SJCRH30 (cell line): ENCODE results near the gene KIF13A. TPM values are rescaled to one million over a fixed set of nuclear protein-coding genes. Genes with fewer than 3 reads are reported as not detected.
A peak's percentile ranks its signal among the peaks of the same experiment; 100 is the strongest.
"Not testable (repeated sequence)": the region's sequence is repeated elsewhere in the genome, so short reads cannot be mapped to it uniquely, and the experiment has no call there.

Experiments used
- DNase-seq, 2 experiments: peaks; one replicate each; pipeline ENCODE4 v3.0.0-alpha.2; 2015 to 2020
- H3K27ac ChIP-seq: fragments of 250-450 bp; sonication (Bioruptor Pico); 2 replicates; pipeline ENCODE4 v1.5.1; 2020; ENCODE audit warnings: mild to moderate bottlenecking, moderate library complexity
- H3K27me3 ChIP-seq: fragments of 250-450 bp; sonication (Bioruptor Pico); 2 replicates; pipeline ENCODE4 v1.5.1; 2020; ENCODE audit warnings: mild to moderate bottlenecking, moderate library complexity
- H3K36me3 ChIP-seq: fragments of 250-450 bp; sonication (Bioruptor Pico); 2 replicates; pipeline ENCODE4 v1.5.1; 2020; ENCODE audit warnings: mild to moderate bottlenecking, moderate library complexity
- H3K4me1 ChIP-seq: fragments of 250-450 bp; sonication (Bioruptor Pico); 2 replicates; pipeline ENCODE4 v1.5.1; 2020; ENCODE audit warnings: mild to moderate bottlenecking, moderate library complexity
- H3K4me3 ChIP-seq: fragments of 250-450 bp; sonication (Bioruptor Pico); 2 replicates; pipeline ENCODE4 v1.5.1; 2020; ENCODE audit warnings: mild to moderate bottlenecking, moderate library complexity
- H3K9me3 ChIP-seq: fragments of 250-450 bp; sonication (Bioruptor Pico); replicated peaks from 2 replicates; pipeline ENCODE4 v1.5.1; 2020; ENCODE audit warnings: mild to moderate bottlenecking, moderate library complexity
- total RNA-seq: library from RNA; depleted of rRNA; stranded (reverse); fragments of >200 nt; shearing (Covaris generic); gene quantifications from 2 replicates; pipeline ENCODE4 v1.2.3, GENCODE V29; 2014

KIF13A gene
- total RNA-seq, 1 experiment from 2014 or later = 13.3 TPM

GRCh38 chr6:17740559-17741220, 246.7 kb downstream of the KIF13A start:
- Histone ChIP-seq H3K36me3 (no peaks in the 10 kb centered on the region), H3K4me3 (no peak overlapping the region), H3K27ac (no peak overlapping the region), H3K9me3 (no peaks in the 10 kb centered on the region; the same call in 1 of the 2 replicates), H3K27me3 (no peaks in the 10 kb centered on the region), H3K4me1 (peaks cover 11% of the 10 kb centered on the region)
- peak; percentile 75 to 82 for DNase-seq

GRCh38 chr6:17737704-17738252, 249.7 kb downstream of the KIF13A start:
- H3K36me3 ChIP-seq = no peaks in the 10 kb centered on the region
- H3K4me1 ChIP-seq = peaks cover 11% of the 10 kb centered on the region
- no peak overlapping the region for H3K4me3 ChIP-seq
- H3K9me3 ChIP-seq = no peaks in the 10 kb centered on the region; the same call in 1 of the 2 replicates
- H3K27me3 ChIP-seq = no peaks in the 10 kb centered on the region
- DNase-seq = no peak
- no peak overlapping the region for H3K27ac ChIP-seq

GRCh38 chr6:17735311-17735710, 252.1 kb downstream of the KIF13A start:
- H3K27me3 ChIP-seq, H3K4me1 ChIP-seq, H3K27ac ChIP-seq, H3K9me3 ChIP-seq, H3K4me3 ChIP-seq, H3K36me3 ChIP-seq, DNase-seq: not testable (repeated sequence)

DNA sequence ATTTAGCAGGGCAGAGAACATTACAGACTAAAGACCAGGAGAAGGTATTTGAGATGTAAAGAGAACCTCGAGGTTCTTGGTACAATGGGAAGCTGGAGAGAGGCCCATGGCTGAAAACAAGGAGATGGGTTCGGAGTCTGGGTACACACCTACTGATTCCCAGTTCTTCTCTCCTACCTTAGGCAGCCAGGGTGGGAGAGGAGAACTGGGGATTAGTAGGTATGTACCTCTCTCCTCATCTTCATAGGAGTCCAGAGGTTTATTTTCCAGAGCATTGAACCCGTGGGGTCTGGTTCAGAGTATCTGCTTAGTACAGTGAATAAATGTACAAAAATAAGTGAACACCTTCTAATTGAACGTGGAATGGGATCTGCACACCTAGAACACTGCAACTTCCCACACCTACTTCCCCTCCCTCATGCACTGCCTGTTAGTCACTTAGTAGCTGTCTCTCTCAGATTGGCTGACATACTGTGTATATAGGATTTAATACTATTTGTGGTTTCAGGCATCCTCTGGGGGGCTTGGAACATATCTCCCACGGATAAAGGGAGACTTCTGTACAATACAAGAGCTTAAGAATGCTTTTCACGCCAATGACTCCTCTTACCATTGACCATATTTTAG, 257.2 kb downstream of the KIF13A start:
- Histone ChIP-seq H3K4me3 (no peak overlapping the region), H3K4me1 (no peaks in the 10 kb centered on the region), H3K36me3 (no peaks in the 10 kb centered on the region), H3K9me3 (no peaks in the 10 kb centered on the region), H3K27me3 (no peaks in the 10 kb centered on the region), H3K27ac (no peak overlapping the region)
- DNase-seq = no peak

DNA sequence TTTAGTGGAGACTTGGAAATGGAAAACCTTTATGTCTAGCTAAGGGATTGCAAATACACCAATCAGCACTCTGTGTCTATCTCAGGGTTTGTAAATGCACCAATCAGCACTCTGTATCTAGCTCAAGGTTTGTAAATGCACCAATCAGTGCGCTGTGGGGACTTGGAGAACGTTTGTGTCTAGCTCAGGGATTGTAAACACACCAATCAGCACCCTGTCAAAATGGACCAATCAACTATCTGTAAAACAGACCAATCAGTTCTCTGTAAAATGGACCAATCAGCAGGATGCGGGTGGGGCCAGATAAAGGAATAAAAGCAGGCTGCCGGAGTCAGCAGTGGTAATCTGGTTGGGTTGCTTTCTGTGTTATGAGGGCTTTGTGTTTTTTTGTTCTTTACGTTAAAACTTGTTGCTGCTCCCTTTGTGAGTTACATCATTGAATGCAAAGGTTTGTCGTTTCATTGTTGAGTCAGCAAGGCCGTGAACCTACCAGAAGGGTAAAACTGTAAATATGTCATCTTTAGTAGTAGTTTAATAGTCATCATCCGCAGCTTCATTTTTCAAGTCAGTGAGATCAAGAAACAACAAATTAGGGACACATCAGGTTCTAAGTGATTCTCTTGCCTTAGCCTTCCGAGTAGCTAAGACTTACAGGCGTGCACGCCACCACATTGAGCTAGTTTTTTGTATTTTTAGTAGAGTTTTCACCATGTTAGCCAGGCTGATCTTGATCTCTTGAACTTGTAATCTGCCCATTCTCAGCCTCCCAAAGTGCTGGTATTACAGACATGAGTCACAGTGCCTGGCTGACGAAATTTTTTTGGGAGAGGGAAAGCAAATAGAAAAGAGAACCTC, 258.0 kb downstream of the KIF13A start:
- Histone ChIP-seq H3K27ac (no peak overlapping the region), H3K27me3 (no peaks in the 10 kb centered on the region)

GRCh38 chr6:17728551-17729222, 258.7 kb downstream of the KIF13A start:
- DNase-seq = no peak
- Histone ChIP-seq H3K36me3 (no peaks in the 10 kb centered on the region), H3K4me1 (no peaks in the 10 kb centered on the region), H3K27me3 (no peaks in the 10 kb centered on the region), H3K27ac (no peak overlapping the region), H3K4me3 (no peak overlapping the region), H3K9me3 (no peaks in the 10 kb centered on the region)

More for the DNA sequence above, 258.0 kb downstream of the KIF13A start:
- Histone ChIP-seq H3K36me3 (no peaks in the 10 kb centered on the region), H3K9me3 (no peaks in the 10 kb centered on the region), H3K4me3 (no peak overlapping the region), H3K4me1 (no peaks in the 10 kb centered on the region)
- no peak for DNase-seq

DNA sequence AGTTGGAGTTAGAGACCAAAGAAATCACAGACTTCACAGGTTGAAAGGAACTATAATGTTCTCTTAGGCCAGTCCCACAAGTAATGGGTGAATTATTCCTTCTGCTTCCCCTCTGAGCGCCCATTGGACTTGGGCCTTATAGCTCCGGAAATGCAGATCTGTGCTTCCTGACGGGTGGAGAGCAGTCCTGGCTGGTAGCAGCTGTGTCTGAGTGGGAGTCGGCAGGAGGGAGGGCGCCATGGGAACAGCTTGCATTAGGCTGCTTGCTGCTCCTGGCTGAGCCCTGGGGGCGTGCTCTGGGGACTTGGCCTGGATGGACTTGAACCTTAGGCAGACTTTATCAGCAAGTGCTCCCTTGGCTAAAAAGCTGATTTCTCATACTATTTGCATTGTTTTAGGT, 262.4 kb downstream of the KIF13A start:
- peak; percentile 77 to 82 for DNase-seq
- Histone ChIP-seq H3K4me1 (no peaks in the 10 kb centered on the region), H3K36me3 (no peaks in the 10 kb centered on the region), H3K27me3 (no peaks in the 10 kb centered on the region), H3K27ac (peak overlapping the region; percentile 8; the same call in 1 of the 2 replicates), H3K4me3 (no peak overlapping the region), H3K9me3 (no peaks in the 10 kb centered on the region)

GRCh38 chr6:17724341-17724740, 263.1 kb downstream of the KIF13A start:
- Histone ChIP-seq H3K27ac (no peak overlapping the region), H3K27me3 (no peaks in the 10 kb centered on the region), H3K9me3 (no peaks in the 10 kb centered on the region), H3K4me1 (no peaks in the 10 kb centered on the region), H3K36me3 (no peaks in the 10 kb centered on the region), H3K4me3 (no peak overlapping the region)
- no peak for DNase-seq

DNA sequence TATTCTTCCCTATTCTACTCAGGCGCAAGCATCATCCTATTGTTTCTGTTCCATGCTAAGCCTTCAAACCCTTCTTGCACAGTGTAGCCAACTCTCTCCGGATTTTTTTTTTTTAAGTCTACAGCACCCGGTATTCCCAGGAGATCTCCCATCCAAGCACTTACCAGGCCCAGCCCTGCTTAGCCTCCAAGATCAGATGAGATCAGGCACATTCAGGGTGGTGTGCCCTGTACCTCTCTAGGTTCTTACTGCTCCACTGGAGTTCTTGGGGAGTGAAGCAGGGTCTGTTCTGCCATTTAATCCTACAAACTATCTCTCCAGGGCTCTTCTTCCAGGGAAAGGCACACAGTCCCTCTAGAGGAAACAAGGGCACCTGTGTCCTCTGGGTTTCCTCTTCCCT, 265.8 kb downstream of the KIF13A start:
- H3K9me3 ChIP-seq = no peaks in the 10 kb centered on the region
- no peaks in the 10 kb centered on the region for H3K4me1 ChIP-seq
- no peak overlapping the region for H3K4me3 ChIP-seq
- H3K27me3 ChIP-seq = no peaks in the 10 kb centered on the region
- no peak overlapping the region for H3K27ac ChIP-seq
- DNase-seq = no peak
- no peaks in the 10 kb centered on the region for H3K36me3 ChIP-seq

DNA sequence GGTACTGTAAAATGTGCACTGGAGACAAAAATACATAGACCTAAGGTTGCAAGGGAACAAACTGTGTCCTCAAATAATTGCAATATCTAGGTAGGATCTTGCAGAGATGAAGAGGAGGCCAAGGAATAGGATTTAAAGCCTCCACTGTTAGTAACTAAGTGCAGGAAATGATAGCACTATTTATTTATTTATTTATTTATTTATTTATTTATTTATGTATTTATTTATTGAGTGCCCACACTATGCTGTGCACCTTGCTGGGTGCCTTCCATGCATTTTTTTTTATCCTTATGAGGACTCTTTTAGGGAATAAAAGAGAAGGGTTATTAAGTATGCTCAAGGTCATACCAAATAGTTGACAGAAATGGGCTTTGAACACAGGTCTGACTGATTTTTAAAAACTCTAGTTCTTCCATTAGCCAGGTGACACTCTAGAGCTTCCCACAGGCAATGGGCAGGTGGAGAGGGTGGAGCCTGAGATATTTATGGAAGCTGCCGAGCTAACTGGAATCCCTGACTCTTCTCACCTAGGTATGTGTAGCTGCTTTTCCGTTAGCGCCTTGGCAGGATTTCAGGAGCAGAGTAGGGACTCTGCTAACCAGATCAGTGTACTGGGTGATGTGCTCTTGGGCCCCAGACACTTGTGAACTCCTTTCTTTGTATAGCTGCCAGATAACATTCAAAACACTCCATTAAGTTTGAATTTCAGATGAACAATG, 268.0 kb downstream of the KIF13A start:
- H3K27ac ChIP-seq = no peak overlapping the region
- no peak for DNase-seq
- no peaks in the 10 kb centered on the region for H3K9me3 ChIP-seq
- no peak overlapping the region for H3K4me3 ChIP-seq
- no peaks in the 10 kb centered on the region for H3K27me3 ChIP-seq
- H3K36me3 ChIP-seq = no peaks in the 10 kb centered on the region
- peaks cover 7% of the 10 kb centered on the region; the same call in 1 of the 2 replicates for H3K4me1 ChIP-seq

GRCh38 chr6:17716221-17716620, 271.2 kb downstream of the KIF13A start:
- peaks cover 9% of the 10 kb centered on the region; the same call in 1 of the 2 replicates for H3K4me1 ChIP-seq
- no peak overlapping the region for H3K27ac ChIP-seq
- DNase-seq = no peak
- no peaks in the 10 kb centered on the region for H3K9me3 ChIP-seq
- no peaks in the 10 kb centered on the region for H3K27me3 ChIP-seq
- H3K4me3 ChIP-seq = no peak overlapping the region
- no peaks in the 10 kb centered on the region for H3K36me3 ChIP-seq

GRCh38 chr6:17714879-17715851, 272.3 kb downstream of the KIF13A start:
- Histone ChIP-seq H3K27ac (peak overlapping the region; percentile 27), H3K27me3 (no peaks in the 10 kb centered on the region), H3K9me3 (no peaks in the 10 kb centered on the region), H3K4me3 (no peak overlapping the region), H3K4me1 (peaks cover 9% of the 10 kb centered on the region; the same call in 1 of the 2 replicates), H3K36me3 (no peaks in the 10 kb centered on the region)
- DNase-seq = peak; percentile 24 to 40

GRCh38 chr6:17714177-17714576, 273.3 kb downstream of the KIF13A start:
- Histone ChIP-seq H3K27me3 (no peaks in the 10 kb centered on the region), H3K27ac (no peak overlapping the region), H3K4me3 (no peak overlapping the region), H3K36me3 (no peaks in the 10 kb centered on the region), H3K9me3 (no peaks in the 10 kb centered on the region), H3K4me1 (peaks cover 9% of the 10 kb centered on the region; the same call in 1 of the 2 replicates)
- no peak for DNase-seq
